ENCODE results near the gene RNF113B.

- no peak for TF ChIP-seq ZBTB33 (IDR thresholded peaks at IDR 0.05)
- TF ChIP-seq, protein P1, sequence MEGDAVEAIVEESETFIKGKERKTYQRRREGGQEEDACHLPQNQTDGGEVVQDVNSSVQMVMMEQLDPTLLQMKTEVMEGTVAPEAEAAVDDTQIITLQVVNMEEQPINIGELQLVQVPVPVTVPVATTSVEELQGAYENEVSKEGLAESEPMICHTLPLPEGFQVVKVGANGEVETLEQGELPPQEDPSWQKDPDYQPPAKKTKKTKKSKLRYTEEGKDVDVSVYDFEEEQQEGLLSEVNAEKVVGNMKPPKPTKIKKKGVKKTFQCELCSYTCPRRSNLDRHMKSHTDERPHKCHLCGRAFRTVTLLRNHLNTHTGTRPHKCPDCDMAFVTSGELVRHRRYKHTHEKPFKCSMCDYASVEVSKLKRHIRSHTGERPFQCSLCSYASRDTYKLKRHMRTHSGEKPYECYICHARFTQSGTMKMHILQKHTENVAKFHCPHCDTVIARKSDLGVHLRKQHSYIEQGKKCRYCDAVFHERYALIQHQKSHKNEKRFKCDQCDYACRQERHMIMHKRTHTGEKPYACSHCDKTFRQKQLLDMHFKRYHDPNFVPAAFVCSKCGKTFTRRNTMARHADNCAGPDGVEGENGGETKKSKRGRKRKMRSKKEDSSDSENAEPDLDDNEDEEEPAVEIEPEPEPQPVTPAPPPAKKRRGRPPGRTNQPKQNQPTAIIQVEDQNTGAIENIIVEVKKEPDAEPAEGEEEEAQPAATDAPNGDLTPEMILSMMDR (IDR thresholded peaks at IDR 0.05; ENCODE audit: low read depth, low read length, missing input control), result no peak
- TF ChIP-seq ATF3 (IDR thresholded peaks at IDR 0.05), result no peak
These were observed 14.9 kb upstream of the RNF113B start for GRCh38 chr13:98192008-98192407.
